Measurements from ENCODE around the gene MAST2.

Gene MAST2

GRCh38 chr1:45922374-45922773, 119.0 kb downstream of the MAST2 start:
- Histone ChIP-seq H2AFZ (ENCODE audit: low read depth) (no peak overlapping the region), H3K79me2 (ENCODE audit: insufficient read depth, low read depth) (no peaks in the 10 kb centered on the region), H3K27ac (no peak overlapping the region)

GRCh38 chr1:45922813-45923212, 119.4 kb downstream of the MAST2 start:
- Histone ChIP-seq H3K4me1 (ENCODE audit: low read depth, poor library complexity, severe bottlenecking) (no peaks in the 10 kb centered on the region), H3K4me3 (IDR thresholded peaks at IDR 0.05; ENCODE audit: insufficient read depth, low read depth, low read length) (no peak overlapping the region), H3K4me2 (no peak overlapping the region), H3K9ac (no peak overlapping the region), H3K79me2 (ENCODE audit: insufficient read depth, low read depth) (no peaks in the 10 kb centered on the region), H3K36me3 (ENCODE audit: insufficient read depth) (no peaks in the 10 kb centered on the region), H3K27ac (no peak overlapping the region), H2AFZ (ENCODE audit: low read depth) (no peak overlapping the region), H4K20me1 (ENCODE audit: insufficient read depth) (no peaks in the 10 kb centered on the region), H3K27me3 (ENCODE audit: insufficient read depth, low read depth) (no peaks in the 10 kb centered on the region)
- no peak for TF ChIP-seq CTCF (conservative IDR thresholded peaks at IDR 0.05; ENCODE audit: low read depth, low read length)

More at GRCh38 chr1:45922374-45922773, 119.0 kb downstream of the MAST2 start:
- H3K4me2 ChIP-seq, result no peak overlapping the region
- no peaks in the 10 kb centered on the region for H3K36me3 ChIP-seq (ENCODE audit: insufficient read depth)
- H3K9ac ChIP-seq, result no peak overlapping the region
- H4K20me1 ChIP-seq (ENCODE audit: insufficient read depth), result no peaks in the 10 kb centered on the region
- H3K4me1 ChIP-seq (ENCODE audit: low read depth, poor library complexity, severe bottlenecking), result no peaks in the 10 kb centered on the region
- H3K4me3 ChIP-seq (IDR thresholded peaks at IDR 0.05; ENCODE audit: insufficient read depth, low read depth, low read length), result no peak overlapping the region
- no peak for TF ChIP-seq CTCF (conservative IDR thresholded peaks at IDR 0.05; ENCODE audit: low read depth, low read length)
- H3K27me3 ChIP-seq (ENCODE audit: insufficient read depth, low read depth), result no peaks in the 10 kb centered on the region

- no peak overlapping the region for H2AFZ ChIP-seq (ENCODE audit: low read depth)
- no peak for TF ChIP-seq CTCF (conservative IDR thresholded peaks at IDR 0.05; ENCODE audit: low read depth, low read length)
- H3K4me1 ChIP-seq (ENCODE audit: low read depth, poor library complexity, severe bottlenecking), result no peaks in the 10 kb centered on the region
- H4K20me1 ChIP-seq (ENCODE audit: insufficient read depth), result no peaks in the 10 kb centered on the region
- H3K4me3 ChIP-seq (IDR thresholded peaks at IDR 0.05; ENCODE audit: insufficient read depth, low read depth, low read length), result no peak overlapping the region
- no peak overlapping the region for H3K9ac ChIP-seq
- H3K36me3 ChIP-seq (ENCODE audit: insufficient read depth), result no peaks in the 10 kb centered on the region
- no peak overlapping the region for H3K27ac ChIP-seq
- no peaks in the 10 kb centered on the region for H3K27me3 ChIP-seq (ENCODE audit: insufficient read depth, low read depth)
- no peak overlapping the region for H3K4me2 ChIP-seq
- H3K79me2 ChIP-seq (ENCODE audit: insufficient read depth, low read depth), result no peaks in the 10 kb centered on the region
These were observed 119.9 kb downstream of the MAST2 start for GRCh38 chr1:45923343-45923742.

GRCh38 chr1:45924736-45925135, 121.3 kb downstream of the MAST2 start:
- TF ChIP-seq CTCF (conservative IDR thresholded peaks at IDR 0.05; ENCODE audit: low read depth, low read length), result no peak
- Histone ChIP-seq H3K27ac (no peak overlapping the region), H4K20me1 (ENCODE audit: insufficient read depth) (no peaks in the 10 kb centered on the region), H3K4me3 (IDR thresholded peaks at IDR 0.05; ENCODE audit: insufficient read depth, low read depth, low read length) (no peak overlapping the region), H3K36me3 (ENCODE audit: insufficient read depth) (no peaks in the 10 kb centered on the region), H3K79me2 (ENCODE audit: insufficient read depth, low read depth) (no peaks in the 10 kb centered on the region), H2AFZ (ENCODE audit: low read depth) (no peak overlapping the region), H3K9ac (no peak overlapping the region), H3K27me3 (ENCODE audit: insufficient read depth, low read depth) (no peaks in the 10 kb centered on the region), H3K4me2 (no peak overlapping the region), H3K4me1 (ENCODE audit: low read depth, poor library complexity, severe bottlenecking) (no peaks in the 10 kb centered on the region)
